Measurements from ENCODE around the gene ARHGAP6.

- TF ChIP-seq EZH2phosphoT487 (IDR thresholded peaks at IDR 0.05), result no peak
- no peak for TF ChIP-seq CTCF (IDR thresholded peaks at IDR 0.05)
Measured at GRCh38 chrX:11349661-11350337, 315.9 kb downstream of the ARHGAP6 start.

All from neural progenitor cell (in vitro differentiated cells).